Heart left ventricle (tissue), 13 donors: ENCODE measurements around the gene CCDC28B.

Experiments used
- POLR2A ChIP-seq, 2 donors: fragments of 450-650 bp; IDR thresholded peaks; one replicate each; pipeline ENCODE4 v1.6.1; 2017; ENCODE audit warnings: antibody characterized with exemption in 2 of 2, mild to moderate bottlenecking in 2 of 2, moderate library complexity in 2 of 2
- TF ChIP-seq, protein P1 (sequence below), 12 donors: fragments of 200-600 bp; sonication (generic) in 4 of 12; IDR thresholded peaks; one replicate each; pipeline versions ENCODE4 v1.5.0 to v1.8.0; 2018 to 2022; ENCODE audit warnings: antibody characterized with exemption in 12 of 12, mild to moderate bottlenecking in 5 of 12
- donor health status: ischemic (EF 13 %, LVEDD 7.1; RV severe dilation, severe dysfunction).
- donor health status: DM: no; HTN: yes; CAD: no.
- donor health status: DM: no; HTN: no; CAD: no.
- donor health status: ischemic (EF 25% LVEDD 6.9; RV normal size, moderate dysfunction).
- donor health status: ischemic (EF 25% LVEDD 5.7; RV mildly dilated, moderate dysfunction).
- donor health status: ischemic (EF 35%, LVEDD 5.7; RV mildly dilated, moderate dysfunction).
- donor health status: nonischemic (EF 11% LVEDD 7.7; RV severe dilation, severe dysfunction).
- donor health status: DM: yes; HTN: yes; CAD: no.
- donor health status: PGD.
- donor health status: ischemic (EF 29% LVEDD 5.4; RV normal size, mild dysfunction).
- donor health status: nonischemic (EF 23%, LVEDD 6.1; RV moderate dilation, normal function).

DNA sequence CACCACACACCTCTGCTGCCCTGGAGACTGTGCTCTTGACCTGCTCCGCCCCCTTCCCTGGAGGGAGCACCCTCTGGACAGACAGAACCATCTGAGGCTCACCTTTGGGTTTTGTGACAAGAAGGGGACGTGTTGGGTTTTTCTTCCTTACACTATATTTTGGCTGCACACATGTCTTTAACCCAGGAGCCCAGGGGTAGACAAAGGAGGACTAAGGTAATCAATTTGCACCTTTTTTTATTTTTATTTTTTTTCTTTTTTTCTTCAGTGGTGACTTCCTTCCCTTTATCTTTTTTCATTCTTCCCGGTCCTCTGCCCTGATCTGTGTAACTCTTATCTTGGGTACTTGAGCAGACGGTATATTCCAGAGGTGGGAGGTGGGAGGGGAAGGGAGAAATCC is 29.4 kb upstream of the CCDC28B start:
- TF ChIP-seq, protein P1, sequence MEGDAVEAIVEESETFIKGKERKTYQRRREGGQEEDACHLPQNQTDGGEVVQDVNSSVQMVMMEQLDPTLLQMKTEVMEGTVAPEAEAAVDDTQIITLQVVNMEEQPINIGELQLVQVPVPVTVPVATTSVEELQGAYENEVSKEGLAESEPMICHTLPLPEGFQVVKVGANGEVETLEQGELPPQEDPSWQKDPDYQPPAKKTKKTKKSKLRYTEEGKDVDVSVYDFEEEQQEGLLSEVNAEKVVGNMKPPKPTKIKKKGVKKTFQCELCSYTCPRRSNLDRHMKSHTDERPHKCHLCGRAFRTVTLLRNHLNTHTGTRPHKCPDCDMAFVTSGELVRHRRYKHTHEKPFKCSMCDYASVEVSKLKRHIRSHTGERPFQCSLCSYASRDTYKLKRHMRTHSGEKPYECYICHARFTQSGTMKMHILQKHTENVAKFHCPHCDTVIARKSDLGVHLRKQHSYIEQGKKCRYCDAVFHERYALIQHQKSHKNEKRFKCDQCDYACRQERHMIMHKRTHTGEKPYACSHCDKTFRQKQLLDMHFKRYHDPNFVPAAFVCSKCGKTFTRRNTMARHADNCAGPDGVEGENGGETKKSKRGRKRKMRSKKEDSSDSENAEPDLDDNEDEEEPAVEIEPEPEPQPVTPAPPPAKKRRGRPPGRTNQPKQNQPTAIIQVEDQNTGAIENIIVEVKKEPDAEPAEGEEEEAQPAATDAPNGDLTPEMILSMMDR (IDR thresholded peaks at IDR 0.05): no peak
- no peak for TF ChIP-seq POLR2A (IDR thresholded peaks at IDR 0.05)
